ENCODE results near the gene DGKE.

DNA sequence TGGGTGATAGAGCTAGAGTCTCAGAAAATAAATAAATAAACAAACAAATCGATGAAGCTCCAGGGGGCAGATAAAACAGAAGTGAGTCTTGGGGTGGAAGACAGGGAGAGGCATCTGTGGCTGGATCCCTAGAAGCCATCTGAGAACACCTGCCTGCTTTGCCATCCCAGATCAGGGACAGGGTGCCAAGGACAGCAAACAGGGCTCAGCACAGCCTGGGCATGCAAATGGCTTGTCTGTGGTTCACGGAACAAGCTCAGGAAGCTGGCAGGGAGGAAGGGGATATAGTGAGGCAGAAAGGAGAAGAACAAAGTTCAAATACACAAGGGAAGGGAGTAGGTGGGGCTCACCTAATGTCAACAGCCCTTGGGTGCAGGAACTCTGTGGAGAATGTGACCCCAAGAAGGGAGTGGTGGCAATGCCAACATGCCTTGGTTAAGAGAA lies 52.4 kb downstream of the DGKE start:
- no peak for TF ChIP-seq CTCF (IDR thresholded peaks at IDR 0.05)
- no peak for TF ChIP-seq POLR2A (IDR thresholded peaks at IDR 0.05)
